A549 (cell line): ENCODE data around the gene SLC43A3. TPM values are rescaled to one million over a fixed set of nuclear protein-coding genes. Genes with fewer than 3 reads are reported as not detected.

ENCODE experiments used
- ATAC-seq, 2 experiments: fragments of 200-7000 bp in 1 of 2; fragments of >200 bp in 1 of 2; cut with Nextera tagmentation in 1 of 2; cut with Tn5 transposase in 1 of 2; 3 replicates each; pipeline versions ENCODE4 v1.8.0 to v1.9.1; 2018 to 2020; ENCODE audit warnings: mild to moderate bottlenecking in 1 of 2, moderate library complexity in 1 of 2
- CTCF ChIA-PET: fragments of 300-600 bp; sonication (Branson Sonifier 250); formaldehyde crosslinking; extraction: SDS; loops from one replicate; lab custom pipeline; 2021; ENCODE audit warnings: antibody characterized with exemption, inconsistent platforms; lab: Yijun Ruan, JAX
- POLR2A ChIA-PET: fragments of 350-600 bp; formaldehyde crosslinking; extraction: SDS; loops from one replicate; lab custom pipeline; 2021; ENCODE audit warnings: antibody characterized with exemption, inconsistent platforms; lab: Yijun Ruan, JAX
- DNase-seq, 2 experiments: peaks; one replicate each; pipeline versions ENCODE4 v3.0.0 to v3.0.0-alpha.2; 2011 to 2016; ENCODE audit warnings: low read depth in 1 of 2, low spot score in 1 of 2
- FAIRE-seq: peaks from 2 replicates; lab custom pipeline; 2011; peaks lifted over from hg19 to GRCh38; lab: Jason Lieb, UNC
- H3K27ac ChIP-seq, 2 experiments: fragments of >200 bp; sonication (Bioruptor Twin); formaldehyde crosslinking; 3 replicates each; pipeline ENCODE4 v1.5.1; 2016 to 2017
- H3K4me1 ChIP-seq: fragments of >200 bp; sonication (Bioruptor Twin); formaldehyde crosslinking; 3 replicates; pipeline ENCODE4 v1.6.1; 2016
- H3K4me2 ChIP-seq: fragments of >200 bp; sonication (Bioruptor Twin); formaldehyde crosslinking; 3 replicates; pipeline ENCODE4 v1.6.1; 2016
- H3K4me3 ChIP-seq: fragments of >200 bp; sonication (Bioruptor Twin); formaldehyde crosslinking; 3 replicates; pipeline ENCODE4 v1.5.1; 2016
- H3K9me3 ChIP-seq: fragments of >200 bp; sonication (Bioruptor Twin); formaldehyde crosslinking; 3 replicates; pipeline ENCODE4 v1.6.1; 2016
- CHD2 ChIP-seq: fragments of 150-350 bp; IDR thresholded peaks from 2 replicates; pipeline ENCODE4 v1.6.1; 2014; ENCODE audit warnings: low read length; ENCODE audit not compliant: partially characterized antibody
- CTCF ChIP-seq: fragments of >200 bp; sonication (Bioruptor Twin); formaldehyde crosslinking; IDR thresholded peaks from 3 replicates; pipeline ENCODE4 v1.5.1; 2016
- EHF ChIP-seq: fragments of 250-450 bp; sonication (Bioruptor Pico); IDR thresholded peaks from 2 replicates; pipeline ENCODE4 v1.5.0; 2020; ENCODE audit warnings: mild to moderate bottlenecking
- EHMT2 ChIP-seq: fragments of 200-600 bp; sonication (generic); IDR thresholded peaks from 2 replicates; pipeline ENCODE4 v1.6.1; 2016; ENCODE audit warnings: antibody characterized with exemption, low read depth, mild to moderate bottlenecking, moderate library complexity
- FOSL2 ChIP-seq, 2 experiments: fragments of 450-650 bp in 1 of 2; fragments of >200 bp in 1 of 2; sonication (Bioruptor Twin) in 1 of 2; formaldehyde crosslinking; IDR thresholded peaks; 2 replicates each; pipeline versions ENCODE4 v1.5.0 to v1.6.1; 2016 to 2020; ENCODE audit warnings: mild to moderate bottlenecking in 1 of 2, moderate library complexity in 1 of 2
- FOXS1 ChIP-seq: fragments of 250-450 bp; sonication (Bioruptor Pico); IDR thresholded peaks from 2 replicates; pipeline ENCODE4 v1.5.0; 2020; ENCODE audit warnings: mild to moderate bottlenecking, moderate library complexity
- HOXA7 ChIP-seq: fragments of 250-450 bp; sonication (Bioruptor Pico); IDR thresholded peaks from 2 replicates; pipeline ENCODE4 v1.5.0; 2020; ENCODE audit warnings: mild to moderate bottlenecking, moderate library complexity
- HOXB13 ChIP-seq: fragments of 250-450 bp; sonication (Bioruptor Pico); IDR thresholded peaks from 2 replicates; pipeline ENCODE4 v1.5.0; 2020; ENCODE audit warnings: low read depth, mild to moderate bottlenecking, moderate library complexity
- JUN ChIP-seq, 2 experiments: fragments of >200 bp; sonication (Bioruptor Twin); formaldehyde crosslinking; IDR thresholded peaks; 2 replicates in 1 of 2; 3 replicates in 1 of 2; pipeline ENCODE4 v1.6.1; 2016 to 2017
- JUNB ChIP-seq: fragments of >200 bp; sonication (Bioruptor Twin); formaldehyde crosslinking; IDR thresholded peaks from 2 replicates; pipeline ENCODE4 v1.6.1; 2016
- KDM1A ChIP-seq: fragments of 200-600 bp; sonication (generic); IDR thresholded peaks from 2 replicates; pipeline ENCODE4 v1.6.1; 2016; ENCODE audit warnings: low read depth, mild to moderate bottlenecking
- MAFK ChIP-seq: fragments of 450-650 bp; IDR thresholded peaks from 2 replicates; pipeline ENCODE4 v1.6.1; 2014; ENCODE audit not compliant: partially characterized antibody
- MAZ ChIP-seq: fragments of 150-350 bp; IDR thresholded peaks from 2 replicates; pipeline ENCODE4 v1.6.1; 2014; ENCODE audit warnings: antibody characterized with exemption, low read depth, low read length, borderline replicate concordance
- PBX3 ChIP-seq: IDR thresholded peaks from 2 replicates; pipeline ENCODE4 v1.6.1; 2012
- PHF8 ChIP-seq: fragments of 200-600 bp; sonication (generic); IDR thresholded peaks from 2 replicates; pipeline ENCODE4 v1.6.1; 2016; ENCODE audit warnings: low read depth, mild to moderate bottlenecking, antibody characterized with exemption, moderate library complexity, borderline replicate concordance
- POLR2A ChIP-seq: IDR thresholded peaks from 2 replicates; pipeline ENCODE4 v1.6.1; 2012; ENCODE audit warnings: mild to moderate bottlenecking, low read length
- RARB ChIP-seq: fragments of 250-450 bp; sonication (Bioruptor Pico); IDR thresholded peaks from 2 replicates; pipeline ENCODE4 v1.8.0; 2021; ENCODE audit warnings: mild to moderate bottlenecking, moderate library complexity
- RCOR1 ChIP-seq: fragments of 150-350 bp; IDR thresholded peaks from 2 replicates; pipeline ENCODE4 v1.6.1; 2014; ENCODE audit warnings: antibody characterized with exemption, low read length, low read depth
- TP53 ChIP-seq: fragments of 250-450 bp; sonication (Bioruptor Pico); IDR thresholded peaks from 2 replicates; pipeline ENCODE4 v1.5.0; 2021; ENCODE audit warnings: mild to moderate bottlenecking, moderate library complexity
- ZFP36 ChIP-seq: fragments of 450-650 bp; IDR thresholded peaks from 2 replicates; pipeline ENCODE4 v1.6.1; 2014; ENCODE audit warnings: borderline replicate concordance; ENCODE audit not compliant: partially characterized antibody
- ZNF302 ChIP-seq: fragments of 250-450 bp; sonication (Bioruptor Pico); IDR thresholded peaks from 2 replicates; pipeline ENCODE4 v1.9.0; 2021; ENCODE audit warnings: inconsistent platforms, mild to moderate bottlenecking, moderate library complexity
- WGBS: methylation state at CpG from one replicate; pipeline ENCODE4 v1.1.6; 2017; ENCODE audit errors: missing lambda C conversion rate; 5-methylcytosine and 5-hydroxymethylcytosine counted together
- polyA plus RNA-seq, 4 experiments: library from polyadenylated mRNA; depleted of rRNA in 3 of 4; stranded (reverse); fragments of >200 nt; fragmentation: RNase III in 1 of 4; extraction: RNeasy Plus Mini Kit Qiagen cat#74134 plus additional on column Dnase treatment in 1 of 4; gene quantifications; 2 replicates in 3 of 4; 3 replicates in 1 of 4; pipeline ENCODE4 v1.2.3, GENCODE V29; 2011 to 2017
- TF ChIP-seq, protein P1 (sequence below): fragments of >200 bp; sonication (Bioruptor Twin); formaldehyde crosslinking; IDR thresholded peaks from 3 replicates; pipeline ENCODE4 v1.6.1; 2016

The SLC43A3 gene
- polyA plus RNA-seq, 2 of the 4 experiments (the other 2 are of a cell fraction): 0.12 to 0.30 TPM

- CTCF ChIA-PET: interaction anchor here (0.6 to 1.4 kb wide), 2 partner anchors 17 to 27 kb away, joined by 3 to 4 read pairs; no protein-coding TSS in a partner anchor
- Histone ChIP-seq H3K27ac (no peak overlapping the region), H3K9me3 (no peaks in the 10 kb centered on the region)
- TF ChIP-seq FOXS1 (CRISPR knock-in tag): no peak
- no peak for TF ChIP-seq PBX3
- no peak for TF ChIP-seq POLR2A
- TF ChIP-seq KDM1A: no peak
- TF ChIP-seq CTCF: no peak
- no peak for TF ChIP-seq TP53 (CRISPR knock-in tag)
- TF ChIP-seq EHMT2: no peak
- no peak for TF ChIP-seq FOSL2 (IDR thresholded peaks at IDR 0.05)
- no peak for TF ChIP-seq FOSL2 (CRISPR knock-in tag; IDR thresholded peaks at IDR 0.05)
- TF ChIP-seq ZFP36: no peak
- TF ChIP-seq RARB: no peak
- TF ChIP-seq EHF (CRISPR knock-in tag): no peak
- TF ChIP-seq, all 56 proteins: peak for 0
- POLR2A ChIA-PET: no interaction called here
- Histone ChIP-seq H3K4me3 (no peak overlapping the region), H3K4me2 (no peak overlapping the region), H3K4me1 (no peaks in the 10 kb centered on the region)
- DNase-seq: no peak
- FAIRE-seq: no peak
- no peak for ATAC-seq
- 53% methylated on average over 3 of the region's 3 CpGs for WGBS
Observed at GRCh38 chr11:57391111-57391510, 35.8 kb downstream of the SLC43A3 start.

GRCh38 chr11:57390535-57390934 lies 36.4 kb downstream of the SLC43A3 start, which contains the start of gene PRG2:
Gene PRG2 (minus strand): TSS chr11:57390650. CDS start chr11:57389944, 706 bp downstream.
- ATAC-seq: no peak
- FAIRE-seq: no peak
- Histone ChIP-seq H3K4me1 (no peaks in the 10 kb centered on the region), H3K4me3 (no peak within 1 kb of the TSS), H3K9me3 (no peaks in the 10 kb centered on the region), H3K4me2 (no peak within 1 kb of the TSS), H3K27ac (no peak within 1 kb of the TSS)
- no peak for DNase-seq
- no peak for TF ChIP-seq HOXA7 (CRISPR knock-in tag)
- TF ChIP-seq POLR2A: no peak
- no peak for TF ChIP-seq JUNB
- TF ChIP-seq CHD2: no peak
- no peak for TF ChIP-seq MAFK
- no peak for TF ChIP-seq PHF8
- TF ChIP-seq JUN (IDR thresholded peaks at IDR 0.05): no peak
- no peak for TF ChIP-seq ZFP36
- no peak for TF ChIP-seq MAZ
- TF ChIP-seq, protein P1, sequence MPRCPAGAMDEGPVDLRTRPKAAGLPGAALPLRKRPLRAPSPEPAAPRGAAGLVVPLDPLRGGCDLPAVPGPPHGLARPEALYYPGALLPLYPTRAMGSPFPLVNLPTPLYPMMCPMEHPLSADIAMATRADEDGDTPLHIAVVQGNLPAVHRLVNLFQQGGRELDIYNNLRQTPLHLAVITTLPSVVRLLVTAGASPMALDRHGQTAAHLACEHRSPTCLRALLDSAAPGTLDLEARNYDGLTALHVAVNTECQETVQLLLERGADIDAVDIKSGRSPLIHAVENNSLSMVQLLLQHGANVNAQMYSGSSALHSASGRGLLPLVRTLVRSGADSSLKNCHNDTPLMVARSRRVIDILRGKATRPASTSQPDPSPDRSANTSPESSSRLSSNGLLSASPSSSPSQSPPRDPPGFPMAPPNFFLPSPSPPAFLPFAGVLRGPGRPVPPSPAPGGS: no peak
- no peak for TF ChIP-seq ZNF302 (CRISPR knock-in tag)
- TF ChIP-seq HOXB13 (CRISPR knock-in tag): no peak
- no peak for TF ChIP-seq RCOR1
- ChIA-PET CTCF (interaction anchor here (0.6 to 1.4 kb wide), 2 partner anchors 18 to 28 kb away, joined by 3 to 4 read pairs; no protein-coding TSS in a partner anchor), POLR2A (no interaction called here)
- 47% methylated on average over 2 of the region's 2 CpGs for WGBS
